GM18502 (cell line): ENCODE measurements around the gene RAD51AP1.

Source experiments
- ATAC-seq: cut with Tn5 transposase; IDR thresholded peaks from one replicate; pipeline ENCODE4 v1.9.1; 2021; ENCODE audit warnings: mild to moderate bottlenecking; ENCODE audit not compliant: unreplicated experiment, poor library complexity

Gene RAD51AP1

GRCh38 chr12:4586500-4586899, 47.8 kb downstream of the RAD51AP1 start:
- no peak for ATAC-seq

- no peak for ATAC-seq
Measured at GRCh38 chr12:4587108-4587507, 48.4 kb downstream of the RAD51AP1 start.

- no peak for ATAC-seq
Measured at GRCh38 chr12:4588916-4589315, 50.2 kb downstream of the RAD51AP1 start.

- ATAC-seq, result no peak
Measured at GRCh38 chr12:4589941-4590340, 51.3 kb downstream of the RAD51AP1 start.

- no peak for ATAC-seq
Measured at GRCh38 chr12:4591180-4591687, 52.5 kb downstream of the RAD51AP1 start.

GRCh38 chr12:4595881-4596280, 57.2 kb downstream of the RAD51AP1 start:
- ATAC-seq, result no peak

GRCh38 chr12:4603421-4603820, 64.7 kb downstream of the RAD51AP1 start:
- ATAC-seq, result no peak

GRCh38 chr12:4603946-4604345, 65.3 kb downstream of the RAD51AP1 start:
- no peak for ATAC-seq

- ATAC-seq, result peak; percentile 90
Measured at GRCh38 chr12:4604684-4605193, 66.0 kb downstream of the RAD51AP1 start.

GRCh38 chr12:4607056-4607455, 68.4 kb downstream of the RAD51AP1 start:
- ATAC-seq, result no peak

- ATAC-seq, result no peak
Measured at GRCh38 chr12:4609071-4609470, 70.4 kb downstream of the RAD51AP1 start.
